Measurements from ENCODE around the gene OR5L2. TPM values are rescaled to one million over a fixed set of nuclear protein-coding genes. Genes with fewer than 3 reads are reported as not detected.

The OR5L2 gene
- not detected for polyA plus RNA-seq (2013, experiment 1 of 2)
- not detected for polyA plus RNA-seq (2013, experiment 2 of 2)

DNA sequence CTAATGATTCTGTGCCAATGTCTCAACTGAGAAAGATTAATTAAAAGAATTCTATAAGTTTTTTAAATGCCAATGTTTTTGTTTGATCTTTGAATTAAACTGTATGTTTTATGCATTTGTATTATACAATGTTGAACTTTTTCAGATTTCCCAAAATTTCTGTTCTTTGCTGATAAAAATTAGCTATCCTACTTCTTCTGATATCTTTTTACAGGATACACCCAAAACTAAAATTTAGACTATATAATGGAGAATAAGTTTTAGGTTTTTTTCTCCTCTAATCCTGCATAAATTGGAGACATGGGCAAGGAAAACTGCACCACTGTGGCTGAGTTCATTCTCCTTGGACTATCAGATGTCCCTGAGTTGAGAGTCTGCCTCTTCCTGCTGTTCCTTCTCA, at the start of gene OR5L2:
OR5L2 (plus strand) TSS at position 301 of the 400 bp plus-strand sequence; CDS start at position 301, 0 bp downstream.
- Histone ChIP-seq H2AK5ac (ENCODE audit: low read depth, low read length) (no peak within 1 kb of the TSS), H3K18ac (ENCODE audit: low read length) (no peak within 1 kb of the TSS), H2AFZ (ENCODE audit: low read length) (no peak within 1 kb of the TSS), H3K4me1 (ENCODE audit: control insufficient read depth in 2 of 2, insufficient read depth in 1 of 2, low read depth in 1 of 2, low read length in 2 of 2) (no peaks in the 10 kb centered on the region), H2BK15ac (ENCODE audit: low read length) (no peak within 1 kb of the TSS), H3K14ac (ENCODE audit: low read length) (no peak within 1 kb of the TSS), H4K8ac (ENCODE audit: low read depth, low read length) (no peak within 1 kb of the TSS), H3K9ac (ENCODE audit: low read depth, low read length, poor library complexity) (no peak within 1 kb of the TSS), H2BK5ac (ENCODE audit: low read length) (no peak within 1 kb of the TSS), H3K27ac (replicated peaks; ENCODE audit: low read length) (no peak within 1 kb of the TSS), H3K4ac (ENCODE audit: low read length) (no peak within 1 kb of the TSS), H3K36me3 (replicated peaks in 1 of 2; ENCODE audit: control insufficient read depth in 2 of 2, insufficient read depth in 2 of 2, low read length in 2 of 2) (no peaks in the 10 kb centered on the region), H3K27me3 (ENCODE audit: control insufficient read depth in 3 of 3, insufficient read depth in 3 of 3, low read depth in 1 of 3, low read length in 3 of 3) (no peaks in the 10 kb centered on the region), H2BK120ac (ENCODE audit: low read depth, low read length) (no peak within 1 kb of the TSS), H3K9me3 (replicated peaks in 1 of 2; ENCODE audit: control insufficient read depth in 2 of 2, insufficient read depth in 1 of 2, low read depth in 1 of 2, low read length in 2 of 2) (peaks cover 0 to 17% of the 10 kb centered on the region in 2 donors), H2BK12ac (ENCODE audit: low read length) (no peak within 1 kb of the TSS), H3K23ac (ENCODE audit: low read depth, low read length, poor library complexity) (no peak within 1 kb of the TSS), H3K79me1 (ENCODE audit: low read depth, low read length) (no peaks in the 10 kb centered on the region), H4K91ac (ENCODE audit: low read depth, low read length, poor library complexity) (no peak within 1 kb of the TSS), H3K4me2 (ENCODE audit: insufficient read depth, low read length, poor library complexity, severe bottlenecking) (no peak within 1 kb of the TSS), H3K4me3 (ENCODE audit: low read length in 2 of 2) (no peak within 1 kb of the TSS)
- no peak for DNase-seq (ENCODE audit: low spot score)

DNA sequence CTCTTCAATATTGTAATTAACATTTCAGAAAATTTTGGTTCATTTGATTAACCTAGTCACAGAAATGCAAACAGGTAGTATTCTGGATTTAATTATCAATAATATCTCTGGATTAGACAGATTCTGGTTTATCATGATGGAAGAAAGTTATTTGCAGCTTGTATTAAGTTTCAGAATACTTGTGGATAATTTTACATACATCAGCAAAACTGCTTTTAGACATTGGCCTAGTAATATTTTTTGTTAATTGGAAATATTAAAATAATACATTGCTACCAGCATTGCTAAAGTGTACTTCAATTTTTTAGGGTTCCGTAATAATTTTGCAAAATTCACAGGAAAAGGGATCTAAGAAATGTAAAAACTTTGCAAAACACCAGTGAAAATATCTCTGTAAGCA, 35.4 kb upstream of the OR5L2 start:
- H2AFZ ChIP-seq (ENCODE audit: low read length): no peak overlapping the region
- no peak overlapping the region for H2BK5ac ChIP-seq (ENCODE audit: low read length)
- no peak overlapping the region for H3K14ac ChIP-seq (ENCODE audit: low read length)
- no CpG with 5 or more reads among the region's 1 CpG for WGBS, 2 donors (ENCODE audit: extremely low coverage in 2 of 2, insufficient read length in 2 of 2, insufficient replicate concordance in 1 of 2)
- H3K27ac ChIP-seq (replicated peaks; ENCODE audit: low read length): no peak overlapping the region
- no peak overlapping the region for H3K4me3 ChIP-seq (ENCODE audit: low read length in 2 of 2)
- no peak overlapping the region for H3K23ac ChIP-seq (ENCODE audit: low read depth, low read length, poor library complexity)
- no peaks in the 10 kb centered on the region for H3K4me1 ChIP-seq (ENCODE audit: control insufficient read depth in 2 of 2, insufficient read depth in 1 of 2, low read depth in 1 of 2, low read length in 2 of 2)
- no peak overlapping the region for H3K18ac ChIP-seq (ENCODE audit: low read length)
- H2BK15ac ChIP-seq (ENCODE audit: low read length): no peak overlapping the region
- no peak overlapping the region for H3K4me2 ChIP-seq (ENCODE audit: insufficient read depth, low read length, poor library complexity, severe bottlenecking)
- peaks cover 0 to 22% of the 10 kb centered on the region in 2 donors for H3K9me3 ChIP-seq (replicated peaks in 1 of 2; ENCODE audit: control insufficient read depth in 2 of 2, insufficient read depth in 1 of 2, low read depth in 1 of 2, low read length in 2 of 2)
- no peak overlapping the region for H3K4ac ChIP-seq (ENCODE audit: low read length)
- no peaks in the 10 kb centered on the region for H3K79me1 ChIP-seq (ENCODE audit: low read depth, low read length)
- H2AK5ac ChIP-seq (ENCODE audit: low read depth, low read length): no peak overlapping the region
- H3K27me3 ChIP-seq (ENCODE audit: control insufficient read depth in 3 of 3, insufficient read depth in 3 of 3, low read depth in 1 of 3, low read length in 3 of 3): no peaks in the 10 kb centered on the region
- H4K8ac ChIP-seq (ENCODE audit: low read depth, low read length): no peak overlapping the region
- no peak for DNase-seq (ENCODE audit: low spot score)
- H2BK120ac ChIP-seq (ENCODE audit: low read depth, low read length): no peak overlapping the region
- no peaks in the 10 kb centered on the region for H3K36me3 ChIP-seq (replicated peaks in 1 of 2; ENCODE audit: control insufficient read depth in 2 of 2, insufficient read depth in 2 of 2, low read length in 2 of 2)
- no peak overlapping the region for H4K91ac ChIP-seq (ENCODE audit: low read depth, low read length, poor library complexity)
- H3K9ac ChIP-seq (ENCODE audit: low read depth, low read length, poor library complexity): no peak overlapping the region
- H2BK12ac ChIP-seq (ENCODE audit: low read length): no peak overlapping the region

DNA sequence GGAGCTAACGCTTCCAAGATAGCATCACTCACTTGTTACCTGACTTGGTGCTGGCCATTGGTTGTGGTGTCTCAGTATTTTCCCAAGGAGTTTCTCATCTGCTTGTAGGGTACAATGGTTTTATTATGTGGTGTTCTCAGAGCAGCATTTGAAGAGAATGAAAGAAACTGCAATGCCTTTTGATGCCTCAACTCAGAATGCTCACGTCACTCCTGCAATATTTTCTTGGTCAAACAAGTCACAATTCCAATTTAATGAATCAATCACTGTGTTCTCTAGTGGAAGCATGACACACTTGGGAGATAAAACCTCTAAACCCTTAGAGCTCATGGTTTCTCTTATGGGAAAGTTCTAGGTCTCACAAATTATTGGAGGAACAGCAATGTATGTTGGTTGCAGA, 33.7 kb upstream of the OR5L2 start:
- no peak for DNase-seq (ENCODE audit: low spot score)
- H3K4me2 ChIP-seq (ENCODE audit: insufficient read depth, low read length, poor library complexity, severe bottlenecking): no peak overlapping the region
- peaks cover 0 to under 1% (median 0%) of the 10 kb centered on the region in 3 experiments for H3K27me3 ChIP-seq (ENCODE audit: control insufficient read depth in 3 of 3, insufficient read depth in 3 of 3, low read depth in 1 of 3, low read length in 3 of 3)
- H2AFZ ChIP-seq (ENCODE audit: low read length): no peak overlapping the region
- no peak overlapping the region for H3K23ac ChIP-seq (ENCODE audit: low read depth, low read length, poor library complexity)
- no peak overlapping the region for H3K4me3 ChIP-seq (ENCODE audit: low read length in 2 of 2)
- no peak overlapping the region for H4K91ac ChIP-seq (ENCODE audit: low read depth, low read length, poor library complexity)
- no peaks in the 10 kb centered on the region for H3K36me3 ChIP-seq (replicated peaks in 1 of 2; ENCODE audit: control insufficient read depth in 2 of 2, insufficient read depth in 2 of 2, low read length in 2 of 2)
- H2AK5ac ChIP-seq (ENCODE audit: low read depth, low read length): no peak overlapping the region
- no peak overlapping the region for H3K18ac ChIP-seq (ENCODE audit: low read length)
- H3K9me3 ChIP-seq (replicated peaks in 1 of 2; ENCODE audit: control insufficient read depth in 2 of 2, insufficient read depth in 1 of 2, low read depth in 1 of 2, low read length in 2 of 2): peaks cover 0 to 14% of the 10 kb centered on the region in 2 donors
- no peak overlapping the region for H3K9ac ChIP-seq (ENCODE audit: low read depth, low read length, poor library complexity)
- H3K79me1 ChIP-seq (ENCODE audit: low read depth, low read length): no peaks in the 10 kb centered on the region
- no peak overlapping the region for H3K14ac ChIP-seq (ENCODE audit: low read length)
- H3K27ac ChIP-seq (replicated peaks; ENCODE audit: low read length): no peak overlapping the region
- no peak overlapping the region for H2BK15ac ChIP-seq (ENCODE audit: low read length)
- H2BK5ac ChIP-seq (ENCODE audit: low read length): no peak overlapping the region
- H4K8ac ChIP-seq (ENCODE audit: low read depth, low read length): no peak overlapping the region
- H3K4me1 ChIP-seq (ENCODE audit: control insufficient read depth in 2 of 2, insufficient read depth in 1 of 2, low read depth in 1 of 2, low read length in 2 of 2): no peaks in the 10 kb centered on the region
- no peak overlapping the region for H3K4ac ChIP-seq (ENCODE audit: low read length)
- no peak overlapping the region for H2BK12ac ChIP-seq (ENCODE audit: low read length)
- no CpG with 5 or more reads among the region's 2 CpGs for WGBS, 2 donors (ENCODE audit: extremely low coverage in 2 of 2, insufficient read length in 2 of 2, insufficient replicate concordance in 1 of 2)
- no peak overlapping the region for H2BK120ac ChIP-seq (ENCODE audit: low read depth, low read length)

DNA sequence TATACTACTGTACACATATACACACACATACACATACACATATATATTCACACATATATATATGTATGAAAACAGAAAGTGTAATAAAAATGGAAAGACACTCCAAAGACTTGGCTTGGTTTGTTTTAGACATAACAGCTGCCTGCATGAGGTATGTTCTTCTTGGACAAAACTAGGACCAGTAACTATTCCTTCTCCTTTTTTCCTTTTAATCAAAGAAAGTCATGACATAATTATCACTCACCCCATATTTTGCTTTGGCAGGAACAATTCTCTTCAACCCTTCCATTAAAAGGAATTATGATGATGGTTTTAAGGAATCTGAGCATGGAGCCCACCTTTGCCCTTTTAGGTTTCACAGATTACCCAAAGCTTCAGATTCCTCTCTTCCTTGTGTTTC, 31.8 kb upstream of the OR5L2 start, which contains the start of gene OR5D14:
OR5D14 (plus strand) TSS at position 301 of the 400 bp plus-strand sequence; CDS start at position 301, 0 bp downstream.
- Histone ChIP-seq H2BK12ac (ENCODE audit: low read length) (no peak within 1 kb of the TSS), H3K9ac (ENCODE audit: low read depth, low read length, poor library complexity) (no peak within 1 kb of the TSS), H3K4me3 (ENCODE audit: low read length in 2 of 2) (no peak within 1 kb of the TSS), H3K4me2 (ENCODE audit: insufficient read depth, low read length, poor library complexity, severe bottlenecking) (no peak within 1 kb of the TSS), H2AK5ac (ENCODE audit: low read depth, low read length) (no peak within 1 kb of the TSS), H3K14ac (ENCODE audit: low read length) (no peak within 1 kb of the TSS), H3K27me3 (ENCODE audit: control insufficient read depth in 3 of 3, insufficient read depth in 3 of 3, low read depth in 1 of 3, low read length in 3 of 3) (peaks cover 0 to 2% (median 0%) of the 10 kb centered on the region in 3 experiments), H3K4ac (ENCODE audit: low read length) (no peak within 1 kb of the TSS), H3K79me1 (ENCODE audit: low read depth, low read length) (no peaks in the 10 kb centered on the region), H4K91ac (ENCODE audit: low read depth, low read length, poor library complexity) (no peak within 1 kb of the TSS), H2BK120ac (ENCODE audit: low read depth, low read length) (no peak within 1 kb of the TSS), H2AFZ (ENCODE audit: low read length) (no peak within 1 kb of the TSS), H3K4me1 (ENCODE audit: control insufficient read depth in 2 of 2, insufficient read depth in 1 of 2, low read depth in 1 of 2, low read length in 2 of 2) (no peaks in the 10 kb centered on the region), H3K36me3 (replicated peaks in 1 of 2; ENCODE audit: control insufficient read depth in 2 of 2, insufficient read depth in 2 of 2, low read length in 2 of 2) (no peaks in the 10 kb centered on the region), H3K9me3 (replicated peaks in 1 of 2; ENCODE audit: control insufficient read depth in 2 of 2, insufficient read depth in 1 of 2, low read depth in 1 of 2, low read length in 2 of 2) (peaks cover 0 to 16% of the 10 kb centered on the region in 2 donors), H4K8ac (ENCODE audit: low read depth, low read length) (no peak within 1 kb of the TSS), H2BK15ac (ENCODE audit: low read length) (no peak within 1 kb of the TSS), H3K18ac (ENCODE audit: low read length) (no peak within 1 kb of the TSS), H2BK5ac (ENCODE audit: low read length) (no peak within 1 kb of the TSS), H3K27ac (replicated peaks; ENCODE audit: low read length) (no peak within 1 kb of the TSS), H3K23ac (ENCODE audit: low read depth, low read length, poor library complexity) (no peak within 1 kb of the TSS)
- no peak for DNase-seq (ENCODE audit: low spot score)
